ENCODE measurements around the gene TBL1X. TPM values are rescaled to one million over a fixed set of nuclear protein-coding genes. Genes with fewer than 3 reads are reported as not detected.
A peak's percentile ranks its signal among the peaks of the same experiment; 100 is the strongest.

TBL1X gene
- total and polyA plus RNA-seq, 7 donors = 6.5 to 25.8 (median 16.1) TPM

GRCh38 chrX:9518051-9518450 is 53.2 kb downstream of the TBL1X start:
- TF ChIP-seq POLR2AphosphoS5 (IDR thresholded peaks at IDR 0.05) (no peak), CTCF (IDR thresholded peaks at IDR 0.05) (no peak), POLR2A (IDR thresholded peaks at IDR 0.05) (no peak), EP300 (IDR thresholded peaks at IDR 0.05) (no peak)
- 93 to 96% methylated on average over 4 of the region's 4 CpGs for WGBS, 2 donors
- intact Hi-C loops (cut with DNase I) = no loop called here

GRCh38 chrX:9518889-9519288 is 54.0 kb downstream of the TBL1X start:
- peak overlapping the region; percentile 59 to 77 (median 66) for H3K27ac ChIP-seq
- peaks cover 0 to 33% (median 13%) of the 10 kb centered on the region in 4 donors for H3K4me1 ChIP-seq
- intact Hi-C loops (cut with DNase I) = no loop called here
- TF ChIP-seq CTCF (IDR thresholded peaks at IDR 0.05) (no peak), POLR2AphosphoS5 (IDR thresholded peaks at IDR 0.05) (no peak), EP300 (IDR thresholded peaks at IDR 0.05) (no peak), POLR2A (IDR thresholded peaks at IDR 0.05) (no peak)
- no peak for DNase-seq
- no peaks in the 10 kb centered on the region for H3K36me3 ChIP-seq
- H3K27me3 ChIP-seq = no peaks in the 10 kb centered on the region
- WGBS, 2 donors = 93 to 98% methylated on average over 5 of the region's 5 CpGs
- no peak overlapping the region for H3K4me3 ChIP-seq
- H3K9me3 ChIP-seq = no peaks in the 10 kb centered on the region

More at GRCh38 chrX:9518051-9518450, 53.2 kb downstream of the TBL1X start:
- Histone ChIP-seq H3K4me3 (no peak overlapping the region), H3K9me3 (no peaks in the 10 kb centered on the region), H3K4me1 (peaks cover 0 to 33% (median 15%) of the 10 kb centered on the region in 4 donors), H3K36me3 (no peaks in the 10 kb centered on the region), H3K27ac (no peak overlapping the region), H3K27me3 (no peaks in the 10 kb centered on the region)
- no peak for DNase-seq

GRCh38 chrX:9519546-9520216 is 54.8 kb downstream of the TBL1X start:
- peak; percentile 84 for DNase-seq
- H3K27ac ChIP-seq = peak overlapping the region; percentile 59 to 77 (median 69)
- TF ChIP-seq CTCF (IDR thresholded peaks at IDR 0.05) = no peak
- no peak for TF ChIP-seq POLR2A (IDR thresholded peaks at IDR 0.05)
- peak; percentile 74 to 87 (median 82) for TF ChIP-seq EP300 (IDR thresholded peaks at IDR 0.05)
- TF ChIP-seq POLR2AphosphoS5 (IDR thresholded peaks at IDR 0.05) = peak; percentile 71 to 83 (median 78)
- no peaks in the 10 kb centered on the region for H3K36me3 ChIP-seq
- H3K9me3 ChIP-seq = no peaks in the 10 kb centered on the region
- H3K4me3 ChIP-seq = no peak overlapping the region
- WGBS, 2 donors = 83 to 84% methylated on average over 8 of the region's 8 CpGs
- no peaks in the 10 kb centered on the region for H3K27me3 ChIP-seq
- peaks cover 0 to 33% (median 13%) of the 10 kb centered on the region in 4 donors for H3K4me1 ChIP-seq
- intact Hi-C loops (cut with DNase I) = no loop called here

- peaks cover 0 to 29% (median 11%) of the 10 kb centered on the region in 4 donors for H3K4me1 ChIP-seq
- H3K27me3 ChIP-seq = no peaks in the 10 kb centered on the region
- no peak overlapping the region for H3K4me3 ChIP-seq
- H3K9me3 ChIP-seq = no peaks in the 10 kb centered on the region
- no peak for TF ChIP-seq CTCF (IDR thresholded peaks at IDR 0.05)
- TF ChIP-seq POLR2A (IDR thresholded peaks at IDR 0.05) = no peak
- TF ChIP-seq EP300 (IDR thresholded peaks at IDR 0.05) = no peak
- TF ChIP-seq POLR2AphosphoS5 (IDR thresholded peaks at IDR 0.05) = no peak
- intact Hi-C loops (cut with DNase I) = no loop called here
- H3K36me3 ChIP-seq = no peaks in the 10 kb centered on the region
- peak overlapping the region; percentile 59 to 77 (median 69) for H3K27ac ChIP-seq
- 92 to 95% methylated on average over 6 of the region's 6 CpGs for WGBS, 2 donors
- DNase-seq = no peak
Measured at GRCh38 chrX:9520217-9520590, 55.3 kb downstream of the TBL1X start.
